Suprapubic skin (tissue), 3 donors: Measurements from ENCODE around the gene HNRNPA2B1.

Experiments
- POLR2AphosphoS5 ChIP-seq, 3 donors: sonication (generic); formaldehyde crosslinking; IDR thresholded peaks; one replicate each; pipeline ENCODE4 v1.6.1; 2017; ENCODE audit warnings: antibody characterized with exemption in 3 of 3
- TF ChIP-seq, protein P1 (sequence below), 2 donors: fragments of 200-600 bp in 1 of 2; fragments of 450-650 bp in 1 of 2; sonication (generic) in 1 of 2; IDR thresholded peaks; one replicate each; pipeline ENCODE4 v1.5.1; 2016 to 2019; ENCODE audit warnings: antibody characterized with exemption in 2 of 2, mild to moderate bottlenecking in 1 of 2, moderate library complexity in 1 of 2

- TF ChIP-seq, protein P1, sequence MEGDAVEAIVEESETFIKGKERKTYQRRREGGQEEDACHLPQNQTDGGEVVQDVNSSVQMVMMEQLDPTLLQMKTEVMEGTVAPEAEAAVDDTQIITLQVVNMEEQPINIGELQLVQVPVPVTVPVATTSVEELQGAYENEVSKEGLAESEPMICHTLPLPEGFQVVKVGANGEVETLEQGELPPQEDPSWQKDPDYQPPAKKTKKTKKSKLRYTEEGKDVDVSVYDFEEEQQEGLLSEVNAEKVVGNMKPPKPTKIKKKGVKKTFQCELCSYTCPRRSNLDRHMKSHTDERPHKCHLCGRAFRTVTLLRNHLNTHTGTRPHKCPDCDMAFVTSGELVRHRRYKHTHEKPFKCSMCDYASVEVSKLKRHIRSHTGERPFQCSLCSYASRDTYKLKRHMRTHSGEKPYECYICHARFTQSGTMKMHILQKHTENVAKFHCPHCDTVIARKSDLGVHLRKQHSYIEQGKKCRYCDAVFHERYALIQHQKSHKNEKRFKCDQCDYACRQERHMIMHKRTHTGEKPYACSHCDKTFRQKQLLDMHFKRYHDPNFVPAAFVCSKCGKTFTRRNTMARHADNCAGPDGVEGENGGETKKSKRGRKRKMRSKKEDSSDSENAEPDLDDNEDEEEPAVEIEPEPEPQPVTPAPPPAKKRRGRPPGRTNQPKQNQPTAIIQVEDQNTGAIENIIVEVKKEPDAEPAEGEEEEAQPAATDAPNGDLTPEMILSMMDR (IDR thresholded peaks at IDR 0.05), result no peak
- TF ChIP-seq POLR2AphosphoS5 (IDR thresholded peaks at IDR 0.05), result no peak
Observed at GRCh38 chr7:26151650-26151952, 48.9 kb downstream of the HNRNPA2B1 start.
